Cardiac muscle cell (in vitro differentiated cells and primary cell): Measurements from ENCODE around the gene PDE2A. TPM values are rescaled to one million over a fixed set of nuclear protein-coding genes. Genes with fewer than 3 reads are reported as not detected.

Experiments used
- DNase-seq, 2 donors: peaks; one replicate each; pipeline versions ENCODE4 v3.0.0 to v3.0.0-alpha.2; 2010 to 2017; ENCODE audit warnings: low read depth in 1 of 2, low spot score in 1 of 2
- H3K27ac ChIP-seq: fragments of 200-600 bp; sonication (generic); 2 replicates; pipeline ENCODE4 v1.5.1; 2016
- H3K27me3 ChIP-seq: fragments of 200-600 bp; sonication (generic); 2 replicates; pipeline ENCODE4 v1.6.0; 2016; ENCODE audit warnings: control low read depth
- H3K36me3 ChIP-seq: fragments of 200-600 bp; sonication (generic); 2 replicates; pipeline ENCODE4 v1.5.1; 2016; ENCODE audit warnings: control low read depth
- H3K4me1 ChIP-seq: fragments of 200-600 bp; sonication (generic); 2 replicates; pipeline ENCODE4 v1.8.1; 2017; ENCODE audit warnings: low read depth, mild to moderate bottlenecking, mixed run types
- H3K4me3 ChIP-seq: fragments of 200-600 bp; sonication (generic); 2 replicates; pipeline ENCODE4 v1.5.1; 2016; ENCODE audit warnings: mild to moderate bottlenecking
- H3K9me3 ChIP-seq: fragments of 200-600 bp; sonication (generic); 2 replicates; pipeline ENCODE4 v1.5.1; 2017; ENCODE audit warnings: low read depth, mild to moderate bottlenecking, control low read depth
- CTCF ChIP-seq: IDR thresholded peaks from 2 replicates; pipeline ENCODE4 v1.5.1; 2012; ENCODE audit warnings: low read depth, mild to moderate bottlenecking, low read length
- polyA plus RNA-seq: library from polyadenylated mRNA; unstranded; fragments of >200 nt; fragmentation: Nextera tagmentation; extraction: Ambion mirVana; gene quantifications from 2 replicates; pipeline ENCODE4 v1.2.1, GENCODE V29; 2016
- total RNA-seq: library from RNA; depleted of rRNA; stranded (reverse); fragments of >200 nt; gene quantifications from 2 replicates; pipeline ENCODE4 v1.2.3, GENCODE V29; 2016

PDE2A gene
- total and polyA plus RNA-seq, 2 experiments from 2014 or later, result 0.92 TPM; not detected in 1

- H3K27ac ChIP-seq, result no peak overlapping the region
- TF ChIP-seq CTCF, result no peak
- peaks cover 8% of the 10 kb centered on the region for H3K27me3 ChIP-seq
- H3K36me3 ChIP-seq, result no peaks in the 10 kb centered on the region
- no peaks in the 10 kb centered on the region for H3K9me3 ChIP-seq
- no peaks in the 10 kb centered on the region for H3K4me1 ChIP-seq
- no peak for DNase-seq
- no peak overlapping the region for H3K4me3 ChIP-seq
Measured at GRCh38 chr11:72607496-72607895, 66.7 kb downstream of the PDE2A start.

- Histone ChIP-seq H3K27ac (no peak overlapping the region), H3K27me3 (peaks cover 8% of the 10 kb centered on the region), H3K4me3 (no peak overlapping the region), H3K36me3 (no peaks in the 10 kb centered on the region), H3K4me1 (no peaks in the 10 kb centered on the region), H3K9me3 (no peaks in the 10 kb centered on the region)
- no peak for TF ChIP-seq CTCF
- no peak for DNase-seq
Measured at GRCh38 chr11:72606748-72607468, 67.3 kb downstream of the PDE2A start.

GRCh38 chr11:72605973-72606747 lies 68.1 kb downstream of the PDE2A start:
- no peak for TF ChIP-seq CTCF
- Histone ChIP-seq H3K36me3 (no peaks in the 10 kb centered on the region), H3K4me3 (no peak overlapping the region), H3K9me3 (no peaks in the 10 kb centered on the region), H3K27ac (no peak overlapping the region), H3K27me3 (peaks cover 3% of the 10 kb centered on the region), H3K4me1 (no peaks in the 10 kb centered on the region)
- peak in 1 of 2 donors; percentile 34 for DNase-seq

- Histone ChIP-seq H3K27me3 (no peaks in the 10 kb centered on the region), H3K4me3 (no peak overlapping the region), H3K4me1 (no peaks in the 10 kb centered on the region), H3K36me3 (no peaks in the 10 kb centered on the region), H3K9me3 (no peaks in the 10 kb centered on the region), H3K27ac (no peak overlapping the region)
- TF ChIP-seq CTCF, result no peak
- DNase-seq, result no peak
Measured at GRCh38 chr11:72604256-72604655, 70.0 kb downstream of the PDE2A start.

- no peaks in the 10 kb centered on the region for H3K9me3 ChIP-seq
- H3K27me3 ChIP-seq, result no peaks in the 10 kb centered on the region
- H3K4me1 ChIP-seq, result no peaks in the 10 kb centered on the region
- H3K27ac ChIP-seq, result no peak overlapping the region
- H3K36me3 ChIP-seq, result no peaks in the 10 kb centered on the region
- no peak for DNase-seq
- no peak for TF ChIP-seq CTCF
- H3K4me3 ChIP-seq, result no peak overlapping the region
Measured at GRCh38 chr11:72602250-72602904, 71.8 kb downstream of the PDE2A start.
